ENCODE data around the gene ELK3. TPM values are rescaled to one million over a fixed set of nuclear protein-coding genes. Genes with fewer than 3 reads are reported as not detected.

The ELK3 gene
- total RNA-seq, 3 donors from 2014 or later (not counting 1 experiment from before 2014, with no cell fraction given) = 17.8 to 28.8 (median 20.9) TPM

DNA sequence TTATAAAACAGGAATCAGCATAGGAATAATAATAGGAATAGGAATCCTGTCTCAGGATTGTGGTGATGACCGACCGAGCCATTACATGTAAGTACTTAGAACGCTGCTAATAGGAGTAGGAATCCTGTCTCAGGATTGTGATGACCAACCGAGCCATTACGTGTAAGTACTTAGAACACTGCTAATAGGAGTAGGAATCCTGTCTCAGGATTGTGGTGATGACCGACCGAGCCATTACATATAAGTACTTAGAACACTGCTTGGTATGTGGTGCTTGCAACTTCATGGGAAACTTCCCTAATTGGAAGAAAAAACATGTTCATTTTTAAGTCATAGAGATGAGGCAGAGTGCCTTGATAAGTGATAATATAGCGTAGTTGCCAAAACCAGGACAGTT lies 30.0 kb downstream of the ELK3 start:
- H3K27ac Mint-ChIP-seq = no peak overlapping the region
- H3K4me3 Mint-ChIP-seq = no peak overlapping the region

DNA sequence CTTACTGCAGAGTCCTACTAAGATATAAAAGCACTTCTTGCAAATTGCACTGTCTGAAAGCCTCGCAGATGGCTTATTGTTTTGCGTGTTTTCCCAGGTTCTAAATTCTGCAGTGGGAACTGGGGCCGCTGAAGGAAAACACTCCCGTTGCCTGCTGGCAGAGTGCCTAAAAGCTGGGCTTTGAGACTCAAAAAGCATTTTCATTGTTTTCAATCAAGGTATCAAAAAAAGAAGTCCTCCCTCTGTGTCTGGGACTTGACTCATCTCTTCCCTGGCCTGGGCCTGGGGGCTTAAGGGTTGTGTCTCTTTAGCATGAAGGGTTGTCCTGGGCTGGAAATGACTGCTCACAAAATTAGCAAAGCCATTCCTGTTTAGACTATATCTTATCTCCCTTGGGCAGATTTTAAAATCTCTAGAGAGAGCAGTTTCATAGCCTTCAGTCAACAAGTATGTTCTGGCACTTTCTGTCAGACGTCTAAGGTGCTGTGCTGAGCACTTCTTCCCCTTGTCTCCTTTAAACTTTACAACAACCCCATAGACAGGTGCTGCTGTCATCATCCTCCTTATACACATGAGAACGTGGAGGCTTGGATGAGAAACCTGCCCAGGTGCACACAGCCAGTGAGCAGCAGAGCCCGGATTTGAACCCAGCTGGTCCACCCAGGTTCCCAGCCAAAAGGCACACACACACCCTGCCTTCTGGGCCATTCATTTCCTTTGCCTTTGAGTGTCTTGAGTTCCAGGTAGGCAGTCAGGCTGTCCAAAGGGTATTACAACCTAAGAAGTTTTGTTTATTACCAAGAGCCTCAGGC lies 31.1 kb downstream of the ELK3 start:
- intact Hi-C loops (cut with micrococcal nuclease) = no loop called here
- peaks cover 9% of the 10 kb centered on the region for H3K36me3 Mint-ChIP-seq

More for the DNA sequence above, 30.0 kb downstream of the ELK3 start:
- Histone ChIP-seq H3K27ac (ENCODE audit: low read length) (no peak overlapping the region), H3K36me3 (ENCODE audit: control insufficient read depth, insufficient read depth, low read length) (peaks cover 19% of the 10 kb centered on the region), H3K9me3 (ENCODE audit: control insufficient read depth, insufficient read depth, low read length) (no peaks in the 10 kb centered on the region), H3K4me1 (ENCODE audit: control insufficient read depth, insufficient read depth, low read length) (peaks cover 6% of the 10 kb centered on the region), H3K27me3 (ENCODE audit: control insufficient read depth, insufficient read depth, low read length) (no peaks in the 10 kb centered on the region), H3K4me3 (ENCODE audit: low read length) (no peak overlapping the region)
- no peak for TF ChIP-seq CTCF (IDR thresholded peaks at IDR 0.05)
- H3K4me1 Mint-ChIP-seq = peaks cover 23 to 24% of the 10 kb centered on the region in 2 donors
- no peak for ATAC-seq
- intact Hi-C loops (cut with micrococcal nuclease) = no loop called here
- peaks cover 9% of the 10 kb centered on the region for H3K36me3 Mint-ChIP-seq
- WGBS (ENCODE audit: insufficient coverage) = 91% methylated on average over 8 of the region's 8 CpGs
- DNase-seq = no peak
- no peaks in the 10 kb centered on the region for H3K9me3 Mint-ChIP-seq
- H3K27me3 Mint-ChIP-seq (ENCODE audit: low read depth in 2 of 2) = no peaks in the 10 kb centered on the region

GRCh38 chr12:96225994-96226399 lies 31.8 kb downstream of the ELK3 start:
- peaks cover 20% of the 10 kb centered on the region for H3K36me3 ChIP-seq (ENCODE audit: control insufficient read depth, insufficient read depth, low read length)

More for the DNA sequence above, 31.1 kb downstream of the ELK3 start:
- H3K27ac Mint-ChIP-seq = no peak overlapping the region
- Histone ChIP-seq H3K36me3 (ENCODE audit: control insufficient read depth, insufficient read depth, low read length) (peaks cover 19% of the 10 kb centered on the region), H3K9me3 (ENCODE audit: control insufficient read depth, insufficient read depth, low read length) (no peaks in the 10 kb centered on the region), H3K27ac (ENCODE audit: low read length) (no peak overlapping the region), H3K4me3 (ENCODE audit: low read length) (no peak overlapping the region), H3K4me1 (ENCODE audit: control insufficient read depth, insufficient read depth, low read length) (peaks cover 6% of the 10 kb centered on the region), H3K27me3 (ENCODE audit: control insufficient read depth, insufficient read depth, low read length) (no peaks in the 10 kb centered on the region)
- TF ChIP-seq CTCF (IDR thresholded peaks at IDR 0.05) = no peak
- 86% methylated on average over 7 of the region's 7 CpGs for WGBS (ENCODE audit: insufficient coverage)
- H3K4me3 Mint-ChIP-seq = no peak overlapping the region
- ATAC-seq (no peak), DNase-seq (no peak)
- no peaks in the 10 kb centered on the region for H3K27me3 Mint-ChIP-seq (ENCODE audit: low read depth in 2 of 2)
- peaks cover 23 to 24% of the 10 kb centered on the region in 2 donors for H3K4me1 Mint-ChIP-seq
- no peaks in the 10 kb centered on the region for H3K9me3 Mint-ChIP-seq

More at GRCh38 chr12:96225994-96226399, 31.8 kb downstream of the ELK3 start:
- Mint-ChIP-seq H3K36me3 (peaks cover 9% of the 10 kb centered on the region), H3K4me1 (peaks cover 23 to 24% of the 10 kb centered on the region in 2 donors), H3K27ac (peak overlapping the region in 1 of 2 donors; percentile 3), H3K4me3 (no peak overlapping the region), H3K27me3 (ENCODE audit: low read depth in 2 of 2) (no peaks in the 10 kb centered on the region), H3K9me3 (no peaks in the 10 kb centered on the region)
- H3K27me3 ChIP-seq (ENCODE audit: control insufficient read depth, insufficient read depth, low read length) = no peaks in the 10 kb centered on the region
- DNase-seq (no peak), ATAC-seq (no peak)
- 92% methylated on average over 1 of the region's 1 CpG for WGBS (ENCODE audit: insufficient coverage)
- H3K4me3 ChIP-seq (ENCODE audit: low read length) = no peak overlapping the region
- no peaks in the 10 kb centered on the region for H3K9me3 ChIP-seq (ENCODE audit: control insufficient read depth, insufficient read depth, low read length)
- intact Hi-C loops (cut with micrococcal nuclease) = no loop called here
- no peak overlapping the region for H3K27ac ChIP-seq (ENCODE audit: low read length)
- H3K4me1 ChIP-seq (ENCODE audit: control insufficient read depth, insufficient read depth, low read length) = peaks cover 6% of the 10 kb centered on the region
- no peak for TF ChIP-seq CTCF (IDR thresholded peaks at IDR 0.05)

All from natural killer cell (primary cell).